GM13977 (cell line): Measurements from ENCODE around the gene EDEM2.

Experiments
- DNase-seq: peaks from one replicate; pipeline ENCODE4 v3.0.0; 2012; ENCODE audit warnings: low spot score
- CTCF ChIP-seq: IDR thresholded peaks from 2 replicates; pipeline ENCODE4 v1.5.1; 2012; ENCODE audit warnings: mild to moderate bottlenecking, control low read depth; ENCODE audit not compliant: insufficient read depth; ENCODE audit errors: extremely low read depth, missing control alignments
- in situ Hi-C: fragments of 300-500 bp; cut with MboI; formaldehyde crosslinking; loops from one replicate; pipeline ENCODE4 v1.12.0; 2022; ENCODE audit warnings: low sequenced_read_pairs, low pct_unique_long_range_greater_than_20kb, mixed read lengths, inconsistent platforms; ENCODE audit not compliant: unreplicated experiment

The EDEM2 gene

DNA sequence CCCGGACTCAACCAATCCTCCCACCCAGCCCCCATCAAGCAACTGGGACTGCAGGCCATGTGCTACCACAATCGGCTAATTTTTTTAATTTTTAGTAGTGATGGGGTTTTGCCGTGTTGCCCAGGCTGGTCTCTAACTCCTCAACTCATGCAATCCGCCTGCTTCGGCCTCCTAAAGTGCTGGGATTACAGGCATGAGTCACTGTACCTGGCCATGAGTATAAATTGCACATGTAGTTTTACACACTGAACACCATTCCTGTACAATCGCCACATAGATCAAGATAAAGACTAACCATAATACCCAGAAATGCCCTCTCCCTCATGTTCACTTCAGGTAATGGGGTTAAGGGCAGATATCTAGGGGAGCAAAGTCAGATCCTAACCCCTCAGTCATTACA, 80.9 kb downstream of the EDEM2 start:
- in situ Hi-C loops: no loop called here
- no peak for DNase-seq
- no peak for TF ChIP-seq CTCF
